GM21423 (cell line): ENCODE results near the gene TEAD1.
"Not testable (repeated sequence)": the region's sequence is repeated elsewhere in the genome, so short reads cannot be mapped to it uniquely, and the experiment has no call there.

ENCODE experiments used
- ATAC-seq: cut with Tn5 transposase; IDR thresholded peaks from one replicate; pipeline ENCODE4 v1.9.1; 2021; ENCODE audit warnings: mild to moderate bottlenecking, moderate library complexity; ENCODE audit not compliant: unreplicated experiment

The TEAD1 gene

GRCh38 chr11:12758117-12758516 is 83.9 kb downstream of the TEAD1 start:
- not testable (repeated sequence) for ATAC-seq

- no peak for ATAC-seq
These were observed 86.8 kb downstream of the TEAD1 start for GRCh38 chr11:12761029-12761428.

DNA sequence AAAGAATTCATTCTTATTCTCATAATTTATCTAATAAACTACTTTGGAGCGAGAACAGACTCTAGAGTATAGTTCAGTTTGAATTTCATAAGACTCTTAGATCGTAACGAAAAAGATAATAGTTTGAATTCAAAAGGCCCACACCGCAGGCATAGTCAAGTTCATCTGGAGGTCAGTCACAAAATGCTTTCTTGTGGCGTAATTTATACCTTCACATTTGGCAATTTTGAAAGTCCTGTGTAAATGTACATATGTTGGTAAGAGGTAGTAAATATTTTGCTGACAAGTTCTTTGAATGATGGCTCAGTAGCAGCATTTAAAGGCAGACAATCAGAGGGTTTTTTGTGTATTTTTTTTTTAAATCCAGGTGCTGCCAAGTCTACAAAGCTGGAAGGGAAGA is 88.1 kb downstream of the TEAD1 start:
- ATAC-seq = no peak

GRCh38 chr11:12762696-12763324 is 88.6 kb downstream of the TEAD1 start:
- ATAC-seq = no peak

GRCh38 chr11:12764187-12764914 is 90.1 kb downstream of the TEAD1 start:
- no peak for ATAC-seq

DNA sequence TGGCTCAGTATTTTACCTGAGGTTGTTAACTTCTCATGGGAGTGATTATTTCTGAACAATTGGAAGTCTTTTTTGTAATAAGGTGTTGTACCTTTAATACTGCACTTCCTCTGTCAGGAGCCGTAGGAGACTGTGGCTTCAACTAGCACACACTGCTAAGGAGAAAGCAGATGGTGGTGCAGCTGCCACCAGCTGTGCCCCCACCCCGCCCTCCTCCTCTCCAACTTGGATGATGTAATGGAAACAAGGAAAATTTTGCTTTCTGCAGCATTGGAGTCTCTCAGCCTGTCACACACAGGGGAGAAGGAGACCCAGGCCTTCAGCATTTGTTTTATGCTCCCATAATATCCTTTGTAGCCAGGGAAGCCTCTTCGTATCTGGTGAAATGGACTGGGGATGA is 91.2 kb downstream of the TEAD1 start:
- ATAC-seq = no peak

- ATAC-seq = no peak
These were observed 92.8 kb downstream of the TEAD1 start for GRCh38 chr11:12767027-12767426.

GRCh38 chr11:12767577-12767976 is 93.4 kb downstream of the TEAD1 start:
- no peak for ATAC-seq

DNA sequence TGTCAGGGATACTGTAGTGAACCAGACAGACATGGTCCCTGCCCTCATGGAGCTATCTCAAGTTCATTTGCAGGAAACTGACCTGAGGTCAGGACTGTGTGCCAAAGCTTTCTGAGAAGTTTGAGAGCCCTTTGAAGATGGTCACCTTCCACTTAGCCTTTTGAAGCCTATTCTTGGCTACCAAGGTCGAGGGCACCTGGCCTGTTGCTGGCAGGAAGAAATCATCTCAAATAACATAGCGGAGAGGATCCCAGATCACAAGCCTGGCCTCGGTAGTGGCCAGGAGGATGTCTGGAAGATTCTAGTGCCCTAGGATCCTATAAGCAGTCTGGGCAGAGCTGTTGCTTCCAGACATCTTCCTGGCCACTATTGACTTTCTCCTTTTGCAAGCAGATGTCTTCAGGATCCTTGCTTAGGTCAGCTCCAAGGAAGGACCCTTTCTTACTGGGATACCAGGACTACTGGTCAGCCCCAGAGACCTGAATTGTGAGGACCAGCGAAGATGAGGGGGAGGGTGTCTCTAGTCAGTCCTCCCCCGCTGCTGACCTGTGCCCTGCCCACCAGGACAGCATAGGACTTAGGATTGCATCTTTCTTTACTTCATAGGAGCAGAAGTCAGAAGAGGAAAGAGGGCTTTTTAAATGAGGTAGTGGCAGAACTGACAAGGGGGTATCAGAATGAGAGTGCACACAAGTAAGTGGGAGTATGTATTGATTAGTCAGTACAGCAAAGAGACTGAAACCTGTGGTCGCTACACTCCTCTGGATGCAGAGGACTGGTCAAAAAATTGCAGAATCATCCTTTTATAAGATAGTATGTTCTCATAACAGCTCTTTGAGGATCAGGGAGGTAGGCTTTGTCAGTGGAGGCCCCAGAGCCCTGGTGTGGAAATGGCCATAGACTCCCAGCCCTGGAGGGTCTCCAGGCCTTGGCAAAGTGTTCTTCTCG is 94.8 kb downstream of the TEAD1 start:
- ATAC-seq = peak; percentile 54

DNA sequence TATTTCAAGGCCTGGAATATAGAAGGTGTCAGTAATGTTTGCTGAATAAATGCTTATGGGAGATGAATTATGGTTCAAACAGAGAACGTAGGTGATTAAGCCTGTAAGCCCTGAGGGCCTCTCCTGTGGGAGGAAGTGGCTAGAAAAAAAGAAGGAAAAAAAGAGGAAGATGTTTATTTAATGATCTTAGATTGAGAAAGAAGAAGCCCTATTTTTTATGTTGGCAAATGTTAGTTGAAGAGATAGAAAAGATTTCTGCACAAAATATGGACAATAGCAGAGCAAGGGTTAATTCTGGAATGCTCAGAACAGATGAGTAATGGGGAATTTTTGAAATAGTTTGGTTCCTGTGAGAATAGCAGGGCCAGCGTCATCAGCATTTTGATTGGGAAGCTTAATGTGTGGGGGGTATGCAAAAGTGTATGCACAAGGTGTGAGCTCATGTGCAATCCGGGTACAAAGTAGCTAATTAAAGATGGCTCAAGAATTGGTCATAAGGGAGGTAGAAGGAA is 95.7 kb downstream of the TEAD1 start:
- ATAC-seq = no peak

GRCh38 chr11:12770435-12770834 is 96.2 kb downstream of the TEAD1 start:
- no peak for ATAC-seq

- no peak for ATAC-seq
These were observed 96.9 kb downstream of the TEAD1 start for GRCh38 chr11:12770966-12771597.

DNA sequence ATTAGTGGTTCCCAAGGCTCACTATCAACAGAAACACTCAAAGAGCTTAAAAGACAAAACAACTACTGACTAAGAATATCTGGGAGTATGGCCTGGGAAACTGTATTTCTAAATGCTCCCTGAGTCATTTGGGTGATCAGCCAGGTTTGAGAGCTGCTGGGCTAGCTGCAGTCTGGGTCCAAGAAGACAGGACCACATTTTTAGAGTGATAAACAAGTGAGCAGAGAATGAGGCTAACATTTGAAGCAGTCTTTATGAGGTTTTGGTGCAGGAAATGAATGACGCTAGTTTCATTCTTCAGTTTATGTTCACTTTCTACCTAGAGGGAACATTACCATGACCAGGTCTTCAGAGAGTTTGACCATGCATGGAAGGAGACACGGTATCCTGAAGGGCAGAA is 97.7 kb downstream of the TEAD1 start:
- ATAC-seq = no peak

DNA sequence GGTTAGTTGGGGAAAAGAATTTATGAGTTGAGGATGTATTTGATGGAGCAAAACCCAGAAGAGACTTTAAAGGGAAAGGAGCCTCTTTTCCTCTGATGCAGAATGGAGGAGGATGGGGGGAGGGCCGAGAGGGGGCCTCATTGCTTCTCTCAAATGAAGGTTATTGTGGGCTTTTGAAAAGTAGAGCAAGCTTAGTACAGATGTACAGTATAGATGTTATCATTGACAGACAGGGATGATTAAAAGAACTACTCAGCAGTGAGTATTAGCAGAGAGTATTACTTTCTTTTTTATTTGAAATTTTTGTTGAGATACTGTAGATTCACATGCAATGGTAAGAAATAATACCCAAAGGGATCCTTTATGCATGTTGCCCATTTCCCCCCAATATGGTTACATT is 98.1 kb downstream of the TEAD1 start:
- ATAC-seq = no peak

- ATAC-seq = no peak
These were observed 99.4 kb downstream of the TEAD1 start for GRCh38 chr11:12773591-12773990.

DNA sequence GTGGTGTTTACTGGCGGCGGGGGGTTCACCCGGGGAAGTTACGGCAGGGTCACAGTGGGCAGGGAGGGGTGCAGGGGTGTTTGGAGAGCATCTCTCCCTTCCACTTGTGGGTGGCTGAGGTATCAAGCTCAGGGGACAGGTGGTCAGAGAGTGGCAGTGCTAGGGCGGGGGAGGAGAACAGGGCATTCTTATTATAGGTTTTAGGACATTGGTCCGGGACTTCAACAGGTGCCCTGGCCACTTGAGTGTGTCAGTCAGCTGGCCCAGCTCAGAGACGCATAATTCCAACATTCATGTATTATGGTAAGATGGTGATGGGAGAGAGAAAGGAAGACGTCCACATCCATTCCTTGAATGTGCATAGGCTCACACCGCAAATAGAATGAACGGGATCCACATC is 101.7 kb downstream of the TEAD1 start:
- no peak for ATAC-seq

- ATAC-seq = no peak
These were observed 103.1 kb downstream of the TEAD1 start for GRCh38 chr11:12777208-12777874.

- ATAC-seq = no peak
These were observed 104.2 kb downstream of the TEAD1 start for GRCh38 chr11:12778240-12778905.

DNA sequence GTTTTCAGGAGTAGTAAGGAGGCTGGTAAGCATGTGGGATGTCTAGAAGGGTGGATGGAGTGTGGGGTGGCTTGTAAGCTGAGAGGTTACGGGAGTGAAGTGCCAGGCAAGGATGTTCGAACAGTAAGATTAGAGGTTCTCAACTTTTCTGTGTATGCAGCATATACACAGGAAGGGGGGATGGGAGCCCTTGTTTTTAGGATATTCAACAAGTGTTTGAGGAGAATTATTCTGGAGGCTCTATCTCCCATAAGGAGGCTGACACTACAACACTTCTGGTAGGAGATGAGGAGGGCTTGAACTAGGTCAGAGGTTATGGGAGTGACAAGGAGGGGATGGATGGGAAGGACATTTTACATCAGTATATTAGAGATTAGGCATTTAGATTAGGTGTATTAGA is 109.5 kb downstream of the TEAD1 start:
- ATAC-seq = no peak

- ATAC-seq = no peak
These were observed 110.2 kb downstream of the TEAD1 start for GRCh38 chr11:12784445-12784844.
